Renal cortex interstitium (tissue), 11 donors: ENCODE data around the gene SPOCK1. TPM values are rescaled to one million over a fixed set of nuclear protein-coding genes. Genes with fewer than 3 reads are reported as not detected.

Experiments used
- DNase-seq, 11 donors: peaks; one replicate each; pipeline ENCODE4 v3.0.0-alpha.2; 2013; ENCODE audit warnings: low read depth in 9 of 11, low spot score in 4 of 11; ENCODE audit errors: extremely low read depth in 1 of 11
- polyA plus RNA-seq, 3 donors: library from polyadenylated mRNA; unstranded; fragments of 120-200 nt; gene quantifications; one replicate each; pipeline ENCODE4 v1.2.1, GENCODE V29; 2013; ENCODE audit not compliant: insufficient read length in 3 of 3

Gene SPOCK1
- polyA plus RNA-seq, 3 donors: 6.5 to 9.7 (median 8.3) TPM

DNA sequence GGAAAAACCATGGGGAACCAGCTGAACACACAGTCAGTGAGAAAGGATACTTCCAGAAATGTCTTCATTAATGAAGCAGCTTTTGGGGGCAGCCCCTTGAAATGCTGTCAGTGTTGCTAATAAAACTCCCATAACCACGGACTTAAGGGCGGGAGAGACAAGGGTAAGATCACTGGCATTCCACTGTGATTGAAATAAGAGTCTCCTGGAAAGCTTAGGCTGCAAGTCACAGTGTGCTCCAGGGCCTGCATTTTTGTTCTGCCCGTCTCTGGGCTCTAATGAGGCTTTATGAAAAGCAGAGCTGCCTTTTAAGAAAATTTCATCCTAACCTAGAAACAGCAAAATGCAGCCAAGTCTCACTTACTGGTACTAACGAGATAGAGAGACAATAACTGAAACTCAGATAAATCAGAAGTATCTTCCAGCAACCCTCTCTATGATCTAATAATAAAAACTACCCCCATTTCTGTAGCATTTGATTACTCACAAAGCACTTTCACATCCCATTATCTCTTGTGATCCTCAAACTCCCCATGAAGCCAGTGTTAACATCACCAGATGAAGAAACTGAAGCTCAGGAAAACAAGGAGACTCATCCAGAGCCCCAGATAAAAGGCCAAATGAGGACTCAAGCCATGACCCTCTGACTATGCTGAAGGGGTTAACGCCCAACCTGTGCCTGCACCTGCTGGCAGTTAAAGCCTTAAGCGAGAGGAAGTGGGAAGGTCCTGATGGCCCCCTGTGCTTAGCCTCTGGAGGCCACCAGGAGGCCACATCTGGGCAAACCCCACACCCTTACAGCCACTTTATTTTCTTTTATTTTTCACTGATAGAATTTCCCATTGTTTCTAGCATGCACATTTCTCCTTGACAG, 37.5 kb downstream of the SPOCK1 start:
- DNase-seq: no peak

DNA sequence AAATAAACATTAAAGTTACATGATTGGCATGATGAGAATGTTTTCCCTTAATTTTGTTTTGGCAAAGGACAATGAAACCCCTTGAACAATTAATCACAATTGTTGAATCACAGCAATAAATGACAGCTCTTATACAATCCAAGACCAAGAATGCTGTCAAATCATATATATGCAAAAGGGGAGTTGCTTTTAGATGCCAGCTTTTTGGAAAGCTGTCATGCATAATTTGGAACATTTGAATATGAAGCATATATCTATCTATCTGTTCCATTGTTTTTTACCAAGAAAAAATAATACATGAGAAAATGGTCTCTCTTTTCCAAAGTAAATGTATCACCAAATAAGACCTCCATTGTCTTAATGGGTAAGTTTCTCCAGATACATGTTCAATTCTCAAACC, 44.5 kb downstream of the SPOCK1 start:
- no peak for DNase-seq

DNA sequence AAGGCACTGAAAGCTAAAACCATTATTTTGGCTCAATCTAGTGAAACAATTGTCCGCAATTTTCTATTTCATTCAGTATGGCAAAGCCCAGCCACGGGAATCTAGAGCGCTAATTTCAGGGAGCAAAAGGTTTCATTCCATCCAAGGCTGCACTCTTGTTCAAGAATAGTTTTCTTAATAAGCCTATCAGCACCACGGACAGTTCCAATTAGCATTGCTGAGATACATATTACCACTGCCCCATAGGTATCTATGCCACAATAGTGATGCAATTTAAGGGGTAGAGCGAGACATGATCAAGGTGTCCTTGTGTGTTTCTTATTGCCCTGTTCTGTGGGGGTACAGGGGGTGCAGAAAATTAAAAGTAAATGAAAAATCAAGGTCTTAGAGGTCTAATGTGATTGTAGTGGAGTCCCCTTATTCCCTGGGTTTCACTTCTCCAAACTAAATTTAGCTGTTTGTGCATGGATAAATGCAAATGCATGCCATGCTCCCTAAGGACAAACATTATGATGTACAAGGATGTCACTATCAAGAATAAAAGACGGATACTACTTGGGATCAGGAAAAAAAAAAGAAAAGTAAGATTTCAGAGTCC, 45.5 kb downstream of the SPOCK1 start:
- peak; percentile 29 to 71 (median 53) for DNase-seq

DNA sequence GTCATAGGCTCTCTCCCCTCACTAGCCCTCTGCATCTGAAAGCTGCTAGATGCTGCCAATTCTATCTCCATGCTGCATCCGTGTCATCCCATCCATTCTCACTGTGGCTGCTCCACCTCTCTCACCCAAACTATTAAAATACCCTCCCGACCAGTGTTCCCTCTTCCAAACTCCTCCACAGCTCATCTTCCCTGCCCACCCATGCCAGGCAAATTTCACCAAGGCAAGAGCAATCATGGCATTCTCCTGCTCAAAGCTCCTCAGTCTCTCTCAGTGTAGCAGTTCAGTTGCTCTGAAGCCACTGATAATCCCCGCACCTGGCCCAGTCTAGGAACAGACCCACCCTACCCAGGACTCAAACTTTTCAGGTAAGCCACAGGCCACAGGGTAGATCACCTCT, 48.4 kb downstream of the SPOCK1 start:
- DNase-seq: no peak

DNA sequence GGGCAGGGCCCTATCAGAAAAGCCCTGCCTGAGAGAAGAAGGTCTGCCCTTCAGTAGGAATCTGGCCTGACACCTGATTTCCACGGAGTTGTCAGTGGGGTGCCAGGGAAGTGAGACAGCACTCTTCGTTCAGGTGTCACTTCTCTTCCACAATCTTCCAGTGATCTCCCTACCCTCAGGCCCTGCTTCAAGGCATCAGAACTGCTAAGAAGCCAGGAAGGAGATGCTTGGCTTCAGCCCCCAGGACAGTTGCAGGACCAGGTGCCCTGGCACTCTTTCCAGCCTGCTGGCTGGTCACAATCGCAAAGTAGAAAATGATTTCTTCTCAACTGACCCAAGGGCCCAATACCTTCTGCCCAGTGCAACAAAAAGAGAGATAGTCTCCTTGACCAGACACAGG, 50.3 kb downstream of the SPOCK1 start:
- no peak for DNase-seq

DNA sequence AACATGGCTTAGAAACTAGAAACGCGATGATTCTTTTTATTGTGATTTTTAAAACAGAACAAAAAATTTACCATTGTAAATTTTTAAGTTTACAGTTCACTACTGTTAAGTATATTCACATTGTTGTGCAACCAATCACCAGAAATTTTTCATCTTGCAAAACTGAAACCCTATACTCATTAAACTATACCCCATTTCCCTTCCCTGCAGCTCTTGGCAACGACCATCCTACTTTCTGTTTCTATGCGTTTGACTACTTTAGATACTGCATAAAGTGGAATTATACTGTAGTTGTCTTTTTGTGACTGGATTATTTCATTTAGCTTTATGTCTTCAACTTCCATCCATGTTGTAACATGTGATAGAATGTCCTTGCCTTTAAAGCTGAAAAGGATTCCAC, 52.5 kb downstream of the SPOCK1 start:
- DNase-seq: no peak

DNA sequence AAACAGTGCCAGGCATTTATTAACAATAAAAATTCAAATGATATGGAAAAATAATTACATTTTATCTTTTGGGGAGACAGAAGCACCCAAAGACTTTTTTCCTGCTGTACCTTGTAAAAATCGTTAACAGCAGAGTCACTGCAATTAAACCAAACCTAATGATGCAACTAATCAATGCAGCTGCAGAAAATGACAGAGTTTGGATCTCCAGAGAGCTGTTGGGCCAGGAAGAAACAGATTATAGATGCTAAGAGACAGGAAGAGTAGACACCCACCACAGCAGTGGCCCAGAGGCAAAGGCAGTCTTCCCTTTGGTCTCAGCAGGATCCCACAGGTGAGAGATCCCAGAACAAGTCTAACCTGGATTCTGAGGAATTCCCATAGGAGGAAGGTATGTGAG, 53.0 kb downstream of the SPOCK1 start:
- no peak for DNase-seq

DNA sequence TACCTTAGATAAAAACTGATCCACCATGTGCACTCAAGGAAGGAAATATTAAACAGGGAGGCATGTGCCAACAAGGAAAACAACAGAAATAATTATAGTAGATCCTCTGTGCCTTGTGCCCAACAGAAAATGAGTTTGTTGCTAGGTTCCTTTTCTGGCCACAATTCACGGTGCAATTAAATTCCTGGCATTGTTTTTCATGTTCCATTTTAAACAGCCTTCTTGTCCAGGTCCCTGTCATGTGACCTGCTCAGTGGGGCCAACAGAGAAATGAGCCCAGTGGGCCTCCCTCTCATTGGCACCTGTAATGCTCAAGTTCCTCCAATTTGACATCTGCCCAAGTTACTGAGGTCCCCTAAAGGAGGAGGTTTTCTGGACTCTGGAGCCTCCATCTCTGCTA, 56.5 kb downstream of the SPOCK1 start:
- DNase-seq: no peak

DNA sequence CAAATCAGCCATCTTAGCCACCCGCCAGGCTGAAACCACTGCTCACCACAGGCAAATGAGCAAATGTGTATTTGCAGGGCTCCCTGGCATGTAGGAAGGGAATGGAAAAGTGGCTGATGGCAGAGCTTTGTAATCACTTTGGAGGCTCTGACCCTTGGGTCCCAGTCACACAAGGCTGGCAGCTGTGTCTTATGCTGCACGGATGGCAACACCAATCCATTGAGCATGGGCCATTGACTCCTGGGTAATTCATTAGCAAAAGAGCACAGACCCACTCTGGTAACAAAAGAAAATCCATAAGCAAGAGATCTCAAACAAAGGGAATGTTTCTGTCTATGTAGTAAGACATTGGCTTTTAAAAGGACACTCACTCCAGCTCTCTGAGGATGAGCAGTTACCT, 57.6 kb downstream of the SPOCK1 start:
- peak in 2 of 11 donors; percentile 9 to 26 for DNase-seq

DNA sequence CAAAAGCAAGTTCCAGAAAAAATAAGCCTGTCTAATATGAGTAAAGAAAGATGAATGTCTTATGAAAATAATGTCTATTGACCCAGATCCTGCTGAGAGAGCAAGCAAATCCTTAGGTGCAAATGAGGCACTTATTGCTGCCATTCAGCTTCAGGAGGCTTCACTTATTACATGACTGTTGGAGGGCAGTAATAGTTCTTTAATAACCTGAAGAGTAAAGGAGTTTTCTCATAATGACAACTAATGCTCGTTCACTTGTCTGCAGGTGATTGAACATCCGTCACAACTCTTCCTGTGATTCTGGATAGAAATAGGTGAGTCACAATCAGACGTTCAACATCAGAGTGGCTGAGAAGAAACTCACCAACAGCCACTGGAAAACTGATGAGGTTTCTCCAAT, 58.3 kb downstream of the SPOCK1 start:
- DNase-seq: no peak

DNA sequence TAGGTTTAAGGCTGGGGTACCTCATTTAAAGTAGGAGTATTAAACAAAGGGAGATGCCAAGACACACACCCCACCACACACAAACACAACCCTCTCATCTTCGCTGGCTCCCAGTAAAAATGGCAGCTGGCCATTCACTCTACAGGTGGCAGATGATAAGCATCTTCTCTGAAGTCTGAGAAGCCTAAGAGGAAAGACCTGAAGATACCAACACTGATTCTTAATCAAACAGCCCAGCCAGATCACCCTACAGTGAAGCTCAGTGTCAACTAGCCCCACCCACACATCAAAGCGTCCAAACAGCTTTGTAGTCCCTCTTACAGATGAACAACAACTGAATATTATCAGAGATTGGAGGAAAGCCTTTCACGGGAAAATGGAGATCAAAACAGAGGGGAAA, 59.5 kb downstream of the SPOCK1 start:
- DNase-seq: no peak

DNA sequence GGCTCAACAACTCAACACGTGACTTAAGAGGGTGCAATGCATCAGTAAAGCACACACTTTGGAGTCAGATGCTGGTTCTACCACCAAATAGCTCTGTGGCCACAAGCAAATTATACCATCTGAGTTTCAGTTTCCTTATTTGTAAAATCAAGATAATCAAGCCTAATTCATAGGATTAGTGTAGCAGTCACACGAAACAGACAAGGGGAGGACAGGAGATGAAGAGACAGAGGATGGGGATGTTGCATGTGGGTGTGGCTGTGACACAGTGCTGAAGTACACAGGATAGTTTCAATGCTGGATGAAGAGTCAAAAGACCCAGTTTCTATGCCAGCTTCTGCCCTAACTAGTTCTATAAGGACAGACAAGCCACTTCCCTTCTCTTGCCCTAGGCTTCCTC, 60.2 kb downstream of the SPOCK1 start:
- no peak for DNase-seq

DNA sequence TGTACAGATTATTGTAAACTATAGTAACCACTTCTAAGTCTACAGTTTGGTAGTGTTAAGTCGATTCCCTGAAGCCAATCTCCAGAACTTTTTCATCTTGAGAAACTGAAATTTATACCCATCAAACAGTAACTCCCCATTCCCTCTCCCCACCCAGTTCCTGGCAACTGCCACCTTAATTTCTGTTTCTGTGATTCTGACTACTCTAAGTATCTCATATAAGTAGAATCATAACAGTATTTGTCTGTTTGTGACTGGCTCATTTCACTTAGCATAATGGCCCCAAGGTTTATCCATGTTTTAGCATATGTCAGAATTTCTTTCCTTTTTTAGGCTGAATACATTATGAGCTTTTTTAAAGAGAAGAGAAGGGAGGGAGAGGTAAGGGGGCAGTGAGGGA, 61.4 kb downstream of the SPOCK1 start:
- no peak for DNase-seq

DNA sequence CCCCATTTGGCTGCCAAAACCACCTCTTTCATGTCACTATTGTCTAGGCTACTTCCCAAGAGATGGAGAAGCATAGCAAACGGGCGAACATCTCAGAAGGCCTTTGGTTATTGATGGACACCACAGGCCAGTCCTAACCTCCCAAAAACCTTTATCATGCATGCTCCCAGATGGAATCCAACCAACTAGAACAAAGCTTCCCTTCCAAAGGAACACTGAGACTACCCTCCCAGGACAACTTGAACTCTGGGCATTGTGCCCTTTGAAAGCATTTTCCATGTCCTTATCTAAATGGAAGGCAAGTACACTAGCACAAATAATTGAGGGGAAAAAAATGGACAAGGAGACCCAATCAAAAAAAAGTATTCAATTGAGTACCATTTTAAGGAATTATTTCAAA, 65.6 kb downstream of the SPOCK1 start:
- no peak for DNase-seq

DNA sequence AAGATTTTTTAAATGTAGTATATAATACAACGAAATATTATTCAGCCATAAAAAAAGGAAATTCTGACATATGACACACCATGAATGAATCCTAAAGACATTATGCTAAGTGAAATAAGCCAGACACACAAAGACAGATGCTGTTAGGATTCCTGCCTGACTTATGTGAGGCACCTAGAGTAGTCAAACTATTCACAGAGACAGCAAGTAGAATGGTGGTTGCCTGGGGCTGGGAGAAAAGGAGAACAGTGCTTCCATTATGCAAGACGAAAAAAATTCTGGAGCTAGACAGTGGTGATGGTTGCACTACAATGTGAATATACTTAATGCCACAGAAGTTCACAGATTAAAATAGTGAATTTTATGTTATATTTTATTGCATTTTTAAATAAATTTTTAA, 66.8 kb downstream of the SPOCK1 start:
- DNase-seq: no peak

DNA sequence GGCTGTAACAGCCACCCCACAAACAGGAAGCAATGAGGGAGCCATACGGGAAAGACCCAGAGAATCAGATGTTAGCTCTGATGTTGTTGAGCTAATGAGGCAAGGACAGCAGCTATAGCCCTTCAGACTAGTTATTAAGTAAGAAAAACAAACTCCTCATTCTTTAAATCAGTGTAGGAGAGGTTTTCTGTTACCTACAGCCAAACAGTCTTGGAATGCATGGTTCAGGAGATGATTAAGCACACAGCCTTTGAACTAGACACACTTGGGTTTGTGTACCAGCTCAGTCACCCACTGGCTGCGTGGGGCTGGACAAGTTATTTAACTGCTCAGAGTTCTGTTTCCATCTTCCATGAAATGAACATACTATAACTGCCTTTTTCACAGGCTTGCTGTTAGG, 68.1 kb downstream of the SPOCK1 start:
- peak in 4 of 11 donors; percentile 5 to 10 (median 8) for DNase-seq

DNA sequence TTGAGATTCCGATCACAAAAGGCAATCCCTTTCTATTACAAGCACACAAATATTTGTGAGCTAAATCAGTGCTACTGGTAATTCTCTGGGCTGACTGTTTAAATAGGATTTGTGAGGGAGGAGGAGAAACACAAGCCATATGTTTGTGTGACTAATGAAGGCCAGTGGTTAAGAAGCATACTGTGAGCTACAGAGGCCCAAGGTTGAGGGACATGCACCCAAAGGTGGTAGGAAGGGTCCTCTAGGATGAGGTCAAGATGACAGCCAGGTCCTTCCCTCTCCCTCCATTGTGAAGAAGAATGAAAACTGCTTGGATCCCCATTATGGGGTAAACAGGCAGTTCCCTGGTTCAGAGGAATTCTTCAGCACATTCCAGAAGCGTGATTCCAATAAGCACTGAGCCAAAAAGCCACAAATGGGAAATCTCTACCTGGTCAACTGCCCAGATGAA, 83.9 kb downstream of the SPOCK1 start:
- DNase-seq: no peak

DNA sequence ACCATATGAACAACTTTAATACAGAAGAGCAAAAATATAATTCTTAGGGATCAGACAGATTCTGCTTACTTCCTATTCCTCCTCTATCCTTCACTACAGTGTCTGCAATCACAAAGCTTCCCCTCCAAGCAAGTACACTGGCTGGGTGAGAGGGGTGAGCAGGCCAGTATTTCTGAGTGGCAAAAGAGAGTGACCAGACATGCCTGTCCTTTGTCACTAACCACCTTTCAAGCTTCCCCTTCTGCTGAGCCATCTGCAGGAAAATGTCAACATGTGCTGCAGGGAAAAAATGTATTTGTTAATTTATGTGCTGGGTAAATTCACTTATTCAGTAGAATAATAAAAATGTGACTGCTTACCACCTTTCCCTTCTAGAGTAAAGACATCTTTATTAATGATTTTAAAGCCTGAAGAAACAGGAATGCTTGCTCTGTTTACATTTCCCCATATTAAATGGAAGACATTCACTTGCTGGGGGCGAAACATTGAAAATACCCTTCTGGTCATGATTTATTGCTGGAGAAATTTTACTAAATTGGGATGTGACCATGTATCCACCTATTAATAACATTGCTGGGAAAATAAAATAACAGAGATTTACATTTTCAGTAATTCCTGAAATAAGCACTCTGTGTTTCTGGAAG, 84.9 kb downstream of the SPOCK1 start:
- DNase-seq: no peak

DNA sequence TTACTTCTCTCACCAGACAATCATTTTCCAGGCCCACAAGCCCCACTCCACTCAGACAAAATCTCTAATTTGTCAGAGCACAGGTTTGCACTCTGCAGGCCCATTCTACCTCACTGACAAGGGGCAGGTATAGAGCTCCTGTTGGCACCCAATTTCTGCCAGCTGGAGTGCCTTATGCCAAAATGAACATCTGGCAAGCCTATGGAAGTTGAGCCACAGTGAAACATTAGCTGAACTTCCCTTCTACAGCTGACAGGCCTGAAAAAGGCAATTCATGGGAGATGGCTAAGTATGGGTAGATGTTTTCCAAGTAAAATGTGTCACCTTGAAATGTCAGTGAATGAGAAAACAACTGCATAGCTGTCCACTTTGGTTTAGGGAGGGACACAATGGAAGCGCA, 87.0 kb downstream of the SPOCK1 start:
- DNase-seq: no peak
